Activated T-helper 9 cell treated with anti-CD3 and anti-CD28 coated beads, Interleukin-2, amount 50 U/mL, for 16 hours (primary cell): ENCODE results near the gene RASSF4.

Experiments used
- DNase-seq: peaks from one replicate; pipeline ENCODE4 v3.0.0-alpha.2; 2020; ENCODE audit warnings: low read depth

RASSF4 gene

DNA sequence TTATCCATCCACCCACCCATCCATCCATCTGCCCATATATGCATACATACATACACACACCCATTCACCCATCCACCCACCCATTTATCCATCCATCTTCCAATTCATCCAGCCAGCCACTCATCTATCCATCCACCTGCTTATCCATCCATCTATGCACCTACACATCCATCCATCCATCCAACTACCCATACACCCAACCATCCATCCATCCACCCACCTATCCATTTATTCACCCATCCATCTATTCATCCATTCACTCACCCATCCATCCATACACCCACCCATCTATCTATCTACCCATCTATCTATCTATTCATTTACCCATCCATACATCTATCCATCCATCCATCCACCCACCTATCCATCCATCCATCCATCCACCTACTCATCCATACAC, 31.1 kb upstream of the RASSF4 start:
- no peak for DNase-seq

DNA sequence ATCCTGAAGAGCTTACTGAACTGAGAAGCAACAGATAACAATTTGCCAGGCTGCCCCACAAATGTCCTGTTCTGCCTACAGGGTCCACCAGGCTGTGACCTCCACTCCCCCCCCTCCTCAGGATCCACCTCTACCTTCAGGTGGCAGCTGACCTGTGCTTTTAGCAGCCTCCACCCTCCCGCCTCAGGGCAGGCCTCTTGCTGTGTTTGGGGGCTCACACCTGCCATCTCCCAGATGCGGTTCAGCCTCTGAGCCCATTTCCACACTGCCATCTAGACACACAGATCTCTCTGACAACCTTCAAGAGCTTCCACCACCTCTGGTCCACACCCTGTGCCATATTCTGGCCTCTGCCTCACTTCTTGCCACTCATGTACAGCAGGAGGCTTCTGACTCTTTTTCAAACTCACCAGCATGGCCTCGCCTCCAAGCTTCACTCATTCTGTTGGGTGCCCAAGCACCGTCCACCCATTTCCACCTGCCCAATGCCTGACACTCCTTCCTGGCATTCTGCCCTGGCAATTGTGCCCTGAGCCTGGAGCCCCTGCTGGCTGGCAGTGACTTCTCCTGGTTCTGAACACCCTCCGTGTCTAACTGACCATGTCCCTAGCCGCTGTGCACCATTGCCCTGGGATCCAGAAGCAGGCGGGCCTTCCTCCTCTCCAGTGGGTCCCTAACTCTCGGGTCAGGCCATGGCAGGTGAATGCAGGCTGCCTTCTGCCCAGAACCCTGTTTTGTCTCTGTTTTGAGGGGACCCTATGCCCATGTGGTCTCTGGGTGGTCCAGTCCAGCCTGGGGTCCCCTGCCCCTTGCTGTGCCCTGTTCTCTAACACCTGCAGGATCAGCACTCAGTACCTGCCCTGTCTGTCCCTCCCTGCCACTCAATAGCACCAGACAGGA, 30.0 kb upstream of the RASSF4 start:
- DNase-seq, result no peak

DNA sequence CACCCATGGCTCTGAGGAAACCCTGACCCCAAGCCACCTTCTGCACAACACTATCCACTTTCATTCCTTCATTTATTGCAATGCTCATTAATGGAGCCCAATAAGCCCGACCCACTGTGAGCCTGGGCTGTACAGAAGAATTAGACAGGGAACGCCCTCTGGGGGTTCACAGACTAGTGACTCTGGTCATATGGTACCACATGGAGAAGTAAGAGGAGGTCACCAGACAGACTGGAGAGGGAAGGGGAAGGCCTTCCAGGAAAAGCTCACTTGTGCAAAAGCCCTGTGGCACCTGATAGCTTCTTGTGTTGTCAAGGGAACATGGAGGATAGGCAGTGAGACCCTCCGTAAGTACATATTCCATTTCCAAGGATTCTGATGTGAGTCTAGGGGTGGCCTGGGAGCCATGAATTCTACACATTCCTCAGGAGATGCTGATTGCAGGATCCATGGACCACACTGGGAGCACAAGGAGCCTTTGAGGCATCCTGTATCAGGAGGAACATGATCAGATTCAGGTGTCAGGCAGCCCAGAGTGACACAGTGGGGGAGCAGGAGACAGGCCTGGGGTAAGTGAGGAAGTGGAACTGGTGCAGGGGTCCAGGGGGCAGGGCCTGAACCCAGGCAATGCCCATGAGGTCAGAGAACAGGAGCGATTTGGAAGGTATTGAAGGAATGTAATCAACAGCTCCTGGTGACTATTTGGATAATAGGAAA, 28.5 kb upstream of the RASSF4 start:
- DNase-seq, result no peak

DNA sequence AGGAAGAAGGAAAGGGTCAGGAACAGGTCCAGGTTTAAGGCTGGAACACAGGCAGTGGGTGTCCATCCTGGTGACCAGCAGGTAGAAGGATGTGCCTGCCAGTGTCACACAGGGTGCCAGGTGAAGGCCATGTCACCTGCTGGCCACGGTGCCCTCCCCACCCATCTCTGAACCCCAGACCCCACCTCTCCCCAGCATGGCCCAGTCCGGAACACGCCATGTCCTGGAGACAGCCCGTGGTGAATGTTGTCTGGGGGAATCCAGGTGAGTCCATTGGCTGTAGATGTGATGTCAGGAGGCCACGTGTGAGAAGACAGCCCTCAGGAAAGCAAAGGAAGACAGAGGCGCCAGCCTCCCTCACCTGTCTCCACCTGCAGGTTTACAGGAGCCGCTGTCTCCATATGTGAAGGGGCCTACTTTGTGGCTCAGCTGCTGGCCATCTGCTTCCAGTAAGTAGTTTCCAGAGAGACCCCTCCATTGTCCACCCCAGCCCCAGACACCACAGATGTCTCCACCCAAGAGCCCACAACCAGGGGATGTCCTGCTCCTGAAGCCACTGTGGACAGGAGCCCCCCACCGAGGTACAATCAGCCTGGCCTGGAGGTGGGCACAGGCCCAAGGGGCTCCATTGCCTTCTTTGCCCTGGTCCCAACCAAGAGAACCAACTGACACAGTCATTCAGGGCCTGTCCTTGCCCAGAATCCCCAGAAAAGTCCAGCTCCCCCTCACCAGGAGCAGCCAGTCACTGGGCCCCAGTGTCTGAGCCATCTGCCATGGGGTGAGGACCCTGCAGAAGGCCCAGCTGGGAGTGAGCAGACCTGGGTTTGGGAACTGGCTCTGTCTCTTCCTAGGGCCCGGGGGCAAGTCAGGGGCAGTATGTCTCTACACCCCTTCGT, 27.7 kb upstream of the RASSF4 start:
- DNase-seq, result no peak

DNA sequence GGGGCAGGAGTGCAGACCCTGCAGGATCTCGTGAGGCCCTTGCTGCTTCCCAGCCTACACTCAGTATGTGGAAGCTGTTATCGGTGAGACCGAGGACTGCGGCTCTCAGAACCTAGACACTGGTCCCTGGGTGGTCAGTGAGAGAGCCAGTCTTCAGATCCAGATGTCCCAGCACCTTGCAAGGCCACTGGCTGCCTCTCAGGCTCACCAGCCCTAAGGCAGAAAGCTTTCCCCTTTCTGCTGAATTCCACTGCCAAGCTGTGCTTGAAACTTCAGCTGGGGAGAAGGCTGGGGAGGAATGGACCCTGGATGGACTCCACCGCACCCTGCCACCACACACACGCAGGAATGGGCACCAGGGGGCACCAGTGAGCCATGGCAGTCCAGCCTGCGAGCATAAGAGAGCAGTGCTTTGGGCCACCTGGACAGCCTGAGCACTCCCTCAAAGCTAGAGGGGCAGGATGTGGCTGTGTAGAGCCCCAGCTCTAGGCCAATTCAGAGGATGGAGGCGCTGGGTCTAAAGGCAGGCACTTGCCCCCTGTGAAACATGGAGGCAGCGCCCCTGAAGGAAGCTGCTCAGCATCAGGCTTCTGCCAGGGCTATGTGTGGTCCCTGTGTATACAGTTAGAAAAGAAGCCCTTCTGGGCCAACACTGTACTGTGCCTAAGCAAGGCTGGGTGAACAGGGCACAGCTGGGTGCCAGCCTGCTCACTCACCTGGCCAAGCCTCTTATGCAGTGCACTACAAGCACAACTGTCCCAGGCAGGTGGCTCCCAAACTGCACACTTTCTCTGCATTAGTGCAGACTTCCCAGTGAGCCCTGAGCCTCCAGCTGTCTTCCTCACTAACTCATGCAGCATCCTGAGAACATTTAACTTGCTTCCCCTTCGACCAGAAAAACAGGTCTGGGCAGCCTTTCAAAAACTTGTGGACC, 26.8 kb upstream of the RASSF4 start:
- DNase-seq, result peak; percentile 61

DNA sequence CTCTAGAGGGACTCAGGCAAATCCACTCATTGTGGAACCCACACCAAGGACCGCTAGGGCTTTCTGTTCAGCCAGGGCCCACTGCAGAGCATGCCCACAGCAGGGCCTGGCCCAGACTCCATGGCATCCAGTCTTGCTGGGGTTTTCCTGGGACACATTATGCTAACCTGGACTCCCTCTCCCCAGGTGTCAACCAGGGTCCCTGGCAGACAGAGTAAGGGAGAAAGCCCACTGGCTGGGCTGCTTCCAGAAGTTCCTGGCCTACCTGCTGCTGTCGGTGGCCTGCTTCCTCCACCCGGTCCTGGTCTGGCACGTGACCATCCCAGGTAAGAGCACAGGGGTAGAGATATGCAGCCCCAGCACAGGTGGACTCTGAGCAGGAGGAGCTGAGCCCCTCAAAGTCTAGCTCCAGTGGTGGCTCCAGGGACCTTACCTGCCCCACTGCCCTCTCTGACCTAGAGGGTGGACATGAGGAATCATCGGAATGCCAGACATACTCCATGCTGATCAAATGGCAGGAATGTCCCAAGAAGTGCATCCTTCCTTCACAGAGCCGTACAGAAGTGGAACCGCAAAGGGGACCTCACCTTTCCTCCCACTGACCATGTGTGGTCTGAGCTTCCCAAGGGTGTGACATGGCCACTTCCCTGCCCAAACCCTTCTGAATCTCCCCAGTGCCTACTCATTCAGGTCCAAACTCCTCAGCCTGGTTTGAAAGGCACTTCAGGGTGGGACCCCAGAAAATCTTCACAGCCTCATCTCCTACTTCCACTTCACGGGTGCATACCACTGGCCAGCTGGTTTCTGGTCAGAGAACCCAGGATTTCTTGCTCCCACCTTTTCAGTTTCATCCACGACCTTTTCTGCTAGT, 25.9 kb upstream of the RASSF4 start:
- no peak for DNase-seq

DNA sequence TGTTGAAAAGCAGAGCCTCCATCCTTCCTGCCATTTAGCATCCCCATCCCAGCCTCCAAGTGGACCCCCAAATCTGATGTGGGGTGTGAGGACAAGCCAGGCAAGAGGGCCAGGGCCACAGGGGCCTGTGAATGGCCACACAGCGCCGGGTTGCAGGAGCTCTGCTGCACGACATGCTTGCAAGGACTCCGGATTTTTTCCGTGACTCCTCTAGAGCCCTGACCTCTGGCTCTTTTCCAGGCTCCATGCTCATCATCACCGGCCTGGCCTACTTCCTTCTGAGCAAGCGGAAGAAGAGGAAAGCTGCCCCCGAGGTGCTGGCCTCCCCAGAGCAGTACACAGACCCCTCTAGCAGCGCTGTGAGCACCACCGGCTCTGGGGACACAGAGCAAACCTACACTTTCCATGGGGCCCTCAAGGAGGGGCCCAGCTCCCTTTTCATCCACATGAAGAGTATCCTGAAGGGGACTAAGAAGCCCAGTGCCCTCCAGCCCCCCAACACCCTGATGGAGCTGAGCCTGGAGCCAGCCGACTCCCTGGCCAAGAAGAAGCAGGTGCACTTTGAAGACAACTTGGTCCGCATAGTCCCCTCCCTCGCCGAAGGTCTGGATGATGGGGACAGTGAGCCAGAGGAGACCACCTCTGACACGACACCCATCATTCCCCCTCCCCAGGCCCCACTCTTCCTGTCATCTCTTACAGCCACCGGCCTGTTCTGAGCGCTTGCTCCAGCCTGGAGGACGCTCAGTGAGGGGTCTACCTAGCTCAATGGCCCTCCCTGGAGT, 25.0 kb upstream of the RASSF4 start:
- no peak for DNase-seq

DNA sequence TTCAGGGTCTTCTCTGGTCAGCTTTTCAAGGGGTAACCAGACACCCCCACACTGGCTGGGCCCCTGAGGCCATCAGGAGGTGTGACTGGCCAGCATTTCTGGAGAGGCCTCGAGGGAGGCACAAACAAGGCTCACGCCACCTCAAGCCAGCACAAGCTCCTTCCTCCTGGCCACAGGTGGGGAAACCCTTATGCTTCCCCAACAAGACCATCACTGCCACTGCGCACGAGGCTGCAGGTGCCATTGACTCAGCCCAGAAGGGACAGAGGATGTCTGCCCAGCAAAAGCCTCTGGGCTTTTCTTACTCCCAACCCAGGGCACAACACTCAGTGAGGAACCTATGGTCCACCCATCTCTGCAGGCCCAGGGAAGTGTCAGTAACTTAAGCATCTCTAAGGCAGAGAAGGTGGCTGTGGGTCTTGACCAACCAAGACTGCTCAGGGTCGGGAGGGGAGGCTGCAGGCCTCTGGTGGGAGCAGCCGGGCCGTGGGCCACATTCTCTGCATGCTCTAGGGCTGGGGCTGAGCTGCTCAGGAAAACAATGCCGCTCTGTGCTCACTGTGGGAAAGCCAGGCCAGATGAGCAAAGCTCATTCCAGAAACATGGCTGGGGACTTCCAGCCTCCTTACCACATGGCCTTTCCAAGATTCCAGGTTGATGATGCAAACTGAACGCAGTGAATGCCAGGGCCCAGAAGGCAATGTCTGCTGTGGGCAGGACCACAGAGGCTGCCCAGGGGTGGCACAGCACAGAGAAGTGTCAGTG, 24.2 kb upstream of the RASSF4 start:
- DNase-seq, result no peak

DNA sequence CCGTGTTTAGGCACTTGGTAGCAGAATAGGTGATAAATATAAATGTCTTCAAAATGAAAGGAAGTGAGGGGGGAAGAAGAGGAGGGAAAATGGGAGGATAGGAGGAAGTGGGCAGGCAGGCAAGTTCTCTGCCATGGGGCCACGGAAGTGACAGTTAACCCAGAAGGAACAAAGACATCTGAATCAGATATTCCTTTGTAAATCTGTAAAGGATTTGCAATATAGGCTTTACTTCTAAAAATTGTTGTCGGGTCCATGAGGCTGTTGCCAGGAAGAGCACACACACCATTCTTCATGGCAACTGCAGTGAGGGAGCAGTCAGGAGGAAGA, 23.7 kb upstream of the RASSF4 start:
- DNase-seq, result no peak

DNA sequence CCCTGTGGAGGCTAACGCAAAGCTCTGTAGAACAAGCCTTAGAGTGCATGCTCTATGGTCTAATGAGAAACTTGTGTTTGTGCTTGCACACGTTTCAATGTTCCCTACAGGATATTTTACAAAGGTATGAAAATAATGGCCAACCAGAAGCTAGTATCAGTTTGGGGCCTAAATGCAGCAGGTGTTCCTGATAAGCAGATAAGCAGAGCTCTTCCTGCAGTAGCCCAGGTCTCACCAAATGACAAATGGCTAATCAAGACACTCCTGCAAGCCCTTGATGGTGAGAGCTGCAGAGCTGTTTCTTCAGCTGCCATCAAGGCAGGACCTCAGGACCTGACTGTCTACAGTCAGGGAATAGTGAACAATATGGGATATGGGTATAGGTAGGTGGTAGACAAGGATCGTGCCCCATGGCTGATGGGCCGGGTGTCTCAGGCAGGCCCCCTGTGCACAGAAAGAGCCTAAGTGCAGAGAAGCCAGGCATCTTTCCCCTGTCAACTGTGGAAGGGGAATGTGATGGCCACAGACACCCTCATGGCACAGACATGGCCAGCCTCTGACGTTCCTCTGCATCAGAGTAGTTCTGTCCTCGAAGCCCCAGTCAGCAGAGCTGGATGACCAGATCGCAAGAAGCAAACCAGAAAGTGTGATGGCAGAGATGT, 23.2 kb upstream of the RASSF4 start:
- no peak for DNase-seq

DNA sequence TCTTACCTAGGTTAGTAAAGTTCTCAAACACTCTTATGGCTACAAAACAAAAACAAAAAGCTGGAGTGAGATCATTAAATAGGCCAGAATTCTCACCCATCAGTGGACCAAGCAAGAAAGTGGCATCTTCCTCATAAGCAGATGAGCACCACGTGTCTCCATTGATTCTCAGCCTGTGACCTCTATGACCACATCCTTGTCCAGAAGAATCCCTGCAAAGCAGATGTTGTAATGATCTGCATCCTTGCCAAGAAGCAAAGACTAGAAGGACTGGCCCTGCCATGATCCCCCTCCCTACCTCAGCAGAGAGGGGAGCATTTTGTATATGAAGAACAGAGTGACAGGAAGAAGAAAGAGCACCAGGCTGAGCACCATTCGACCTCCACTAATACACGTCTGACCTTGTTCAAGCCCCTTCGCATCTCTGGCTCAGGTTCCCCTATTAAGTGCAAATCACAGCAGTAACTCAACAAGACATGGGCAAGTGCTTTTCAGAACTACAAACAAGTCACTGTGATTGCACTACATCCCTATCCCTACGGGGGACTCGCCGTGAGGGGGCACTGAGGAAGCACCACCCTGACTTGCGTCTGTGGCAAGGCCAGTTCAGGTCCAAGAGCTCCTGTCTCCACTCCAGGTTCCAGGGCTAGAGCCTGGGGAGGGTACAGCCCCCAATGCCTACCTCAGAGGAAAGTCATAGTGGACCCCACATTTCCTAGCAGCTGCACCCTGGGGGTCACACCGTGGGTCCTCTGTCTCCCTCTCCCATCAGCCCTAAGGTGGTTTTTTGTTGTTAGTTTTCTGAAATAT, 22.2 kb upstream of the RASSF4 start:
- DNase-seq, result no peak

DNA sequence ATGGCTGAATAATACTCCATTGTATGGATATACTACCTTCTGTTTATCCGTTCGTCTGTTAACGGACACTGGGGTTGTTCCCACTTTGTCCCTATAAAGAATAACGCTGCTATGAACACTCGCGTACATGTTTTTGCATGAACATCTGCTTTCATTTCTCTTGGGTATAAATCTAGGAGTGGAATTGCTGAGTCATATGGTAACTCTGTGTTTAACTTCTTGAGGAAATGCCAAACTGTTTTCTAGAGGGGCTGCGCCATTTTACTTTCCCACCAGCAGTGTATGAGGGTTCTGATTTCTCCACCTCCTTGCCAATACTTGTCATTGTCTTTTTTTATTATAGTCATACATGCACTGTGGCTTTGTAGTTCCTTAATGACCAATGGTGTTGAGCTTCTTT, 20.6 kb upstream of the RASSF4 start:
- no peak for DNase-seq

DNA sequence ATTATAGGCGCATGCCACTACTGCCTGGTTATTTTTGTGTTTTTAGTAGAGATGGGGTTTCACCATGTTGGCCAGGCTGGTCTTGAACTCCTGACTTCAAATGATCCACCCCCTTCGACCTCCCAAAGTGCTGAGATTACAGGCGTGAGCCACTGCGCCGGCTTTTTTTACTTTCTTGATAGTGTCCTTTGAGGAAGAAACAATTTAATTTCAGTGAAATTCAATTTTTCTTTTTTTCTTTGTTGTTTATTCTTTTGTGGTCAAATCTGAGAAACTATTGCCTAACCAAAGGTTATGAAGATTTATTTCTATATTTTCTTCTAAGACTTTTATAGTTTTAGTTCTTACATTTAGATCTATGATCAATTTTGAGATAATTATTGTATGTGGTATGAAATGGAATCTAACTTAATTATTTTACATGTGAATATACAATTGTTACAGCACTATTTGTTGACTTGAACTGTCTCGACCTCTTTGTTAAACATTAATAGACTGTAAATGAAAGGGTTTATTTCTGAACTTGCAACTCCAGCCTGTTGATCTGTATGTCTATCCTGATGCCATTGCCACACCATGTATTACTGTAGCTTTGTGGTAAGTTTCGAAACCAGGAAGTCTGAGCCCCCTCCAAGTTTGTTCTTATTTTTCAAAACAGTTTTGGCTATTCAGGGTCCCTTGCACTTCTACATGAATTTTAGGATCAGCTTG, 19.8 kb upstream of the RASSF4 start:
- DNase-seq, result no peak

DNA sequence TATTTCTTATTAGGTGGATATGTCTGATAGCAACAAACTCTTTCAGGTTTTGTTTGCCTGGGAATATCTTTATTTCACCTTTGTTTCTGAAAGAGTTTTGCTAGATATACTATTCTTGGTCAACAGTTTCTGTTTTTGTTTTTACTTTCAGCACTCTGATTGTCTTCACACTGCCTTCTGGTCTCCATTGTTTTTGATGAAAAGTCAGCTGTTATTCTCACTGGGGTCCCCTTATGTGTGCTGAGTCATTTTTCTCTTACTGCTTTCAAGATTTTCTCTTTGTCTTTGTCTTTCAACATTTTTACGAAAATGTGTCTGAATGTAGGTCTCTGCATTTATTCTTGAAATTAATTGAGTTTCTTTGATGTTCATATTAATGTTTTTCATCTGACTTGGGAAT, 15.2 kb upstream of the RASSF4 start:
- DNase-seq, result no peak

DNA sequence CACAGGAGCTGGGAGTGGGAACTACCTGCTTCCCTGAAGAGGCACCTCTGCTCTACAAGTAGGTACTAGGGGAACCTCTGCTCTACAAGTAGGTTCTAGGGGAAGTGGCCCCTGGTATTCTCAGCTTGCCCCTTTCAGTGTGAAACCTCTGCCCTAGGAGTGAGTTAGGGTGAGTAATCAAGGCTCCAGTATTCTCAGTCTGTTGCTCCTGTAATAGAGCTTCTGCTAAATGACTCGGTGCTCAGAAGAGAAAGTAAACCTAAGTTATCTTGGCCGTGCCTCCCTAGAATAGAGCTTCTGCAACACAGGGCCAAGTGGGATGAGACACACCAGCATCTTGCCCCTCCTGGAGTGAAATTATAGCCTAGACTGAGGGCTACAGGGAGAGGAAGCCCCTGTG, 13.4 kb upstream of the RASSF4 start:
- DNase-seq, result no peak

DNA sequence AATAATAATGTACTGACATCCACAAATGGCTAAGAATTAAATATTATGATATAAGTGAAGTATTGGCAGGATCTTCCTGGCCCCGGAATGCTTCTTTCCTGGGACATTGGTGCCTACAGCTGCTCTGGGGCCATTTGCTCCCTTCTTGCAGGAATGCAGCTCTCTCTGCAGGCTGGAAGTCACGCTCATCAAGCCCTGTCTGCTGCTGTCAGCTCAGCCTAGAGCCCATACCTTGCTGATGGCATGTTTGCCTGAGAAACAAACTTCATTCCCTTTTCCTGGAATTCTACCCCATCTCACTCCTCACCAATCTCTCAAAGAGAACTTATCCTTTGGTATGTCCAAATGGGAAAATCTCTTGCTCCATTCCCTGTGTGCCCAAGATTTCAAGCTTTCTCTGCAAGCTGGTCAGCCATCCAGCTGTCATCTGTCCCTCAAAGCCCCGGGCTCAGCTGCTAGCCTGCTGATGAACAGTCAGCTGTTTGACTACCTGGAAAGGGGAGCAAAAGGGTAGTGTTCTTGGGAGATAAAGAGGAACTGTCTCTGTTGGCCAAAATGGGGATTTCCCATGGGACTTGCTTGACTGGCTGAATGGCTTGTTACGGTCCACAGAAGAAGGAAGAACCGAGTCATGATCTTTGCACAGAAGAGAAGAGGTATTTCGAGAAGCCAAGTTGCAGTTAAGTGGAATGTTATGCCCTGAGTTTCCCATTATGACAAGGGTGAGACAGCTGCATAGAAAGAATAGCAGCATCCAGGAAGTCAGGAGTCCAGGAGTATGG, 12.0 kb upstream of the RASSF4 start:
- DNase-seq, result no peak
